H9 (cell line): ENCODE measurements around the gene SLC25A29. TPM values are rescaled to one million over a fixed set of nuclear protein-coding genes. Genes with fewer than 3 reads are reported as not detected.

ENCODE experiments used
- DNase-seq: peaks from one replicate; pipeline ENCODE4 v3.0.0-alpha.2; 2017
- H2AFZ ChIP-seq: one replicate; pipeline ENCODE4 v1.6.1; 2013; ENCODE audit warnings: mild to moderate bottlenecking, low read length, control low read depth, moderate library complexity
- H2AK5ac ChIP-seq: 2 replicates; pipeline ENCODE4 v1.6.1; 2013; ENCODE audit warnings: low read length, control low read depth, mixed read lengths; ENCODE audit not compliant: insufficient read length
- H2BK120ac ChIP-seq: one replicate; pipeline ENCODE4 v1.6.1; 2013; ENCODE audit warnings: low read depth, mild to moderate bottlenecking, low read length, control low read depth, inconsistent platforms; ENCODE audit not compliant: poor library complexity, severe bottlenecking
- H2BK12ac ChIP-seq: 2 replicates; pipeline ENCODE4 v1.6.1; 2013; ENCODE audit warnings: low read length, control low read depth, mixed read lengths, low read depth; ENCODE audit not compliant: insufficient read length
- H2BK15ac ChIP-seq: 2 replicates; pipeline ENCODE4 v1.6.1; 2013; ENCODE audit warnings: low read depth, low read length, control low read depth
- H2BK20ac ChIP-seq: one replicate; pipeline ENCODE4 v1.6.1; 2013; ENCODE audit warnings: low read depth, mild to moderate bottlenecking, low read length, control low read depth, inconsistent platforms; ENCODE audit not compliant: poor library complexity, severe bottlenecking
- H2BK5ac ChIP-seq: 2 replicates; pipeline ENCODE4 v1.6.1; 2013; ENCODE audit warnings: low read length, control low read depth, mixed read lengths; ENCODE audit not compliant: insufficient read length
- H3K14ac ChIP-seq: 2 replicates; pipeline ENCODE4 v1.6.1; 2013; ENCODE audit warnings: low read length, control low read depth; ENCODE audit not compliant: insufficient read depth
- H3K18ac ChIP-seq: 2 replicates; pipeline ENCODE4 v1.6.1; 2013; ENCODE audit warnings: low read depth, mild to moderate bottlenecking, mixed read lengths, low read length, control low read depth; ENCODE audit not compliant: insufficient read length
- H3K23ac ChIP-seq: 2 replicates; pipeline ENCODE4 v1.6.1; 2013; ENCODE audit warnings: low read length, control low read depth, mixed read lengths, low read depth; ENCODE audit not compliant: insufficient read length
- H3K23me2 ChIP-seq: 2 replicates; pipeline ENCODE4 v1.6.1; 2013; ENCODE audit warnings: low read depth, mild to moderate bottlenecking, mixed read lengths, low read length, control low read depth; ENCODE audit not compliant: insufficient read length, poor library complexity, severe bottlenecking
- H3K27ac ChIP-seq: 2 replicates; pipeline ENCODE4 v1.5.1; 2013; ENCODE audit warnings: low read length, control low read depth, mixed read lengths, low read depth; ENCODE audit not compliant: insufficient read length
- H3K27me3 ChIP-seq: 2 replicates; pipeline ENCODE4 v1.6.1; 2013; ENCODE audit warnings: low read length, control low read depth, inconsistent platforms; ENCODE audit not compliant: insufficient read depth
- H3K4ac ChIP-seq: 2 replicates; pipeline ENCODE4 v1.6.1; 2013; ENCODE audit warnings: low read depth, mild to moderate bottlenecking, control low read depth, inconsistent platforms, low read length, moderate library complexity
- H3K4me1 ChIP-seq: 2 replicates; pipeline ENCODE4 v1.6.1; 2013; ENCODE audit warnings: low read length, control low read depth, inconsistent platforms; ENCODE audit not compliant: insufficient read depth
- H3K4me2 ChIP-seq: 2 replicates; pipeline ENCODE4 v1.6.1; 2013; ENCODE audit warnings: low read length, control low read depth, mixed read lengths; ENCODE audit not compliant: insufficient read length, insufficient read depth
- H3K56ac ChIP-seq: 2 replicates; pipeline ENCODE4 v1.6.1; 2013; ENCODE audit warnings: low read depth, mild to moderate bottlenecking, mixed read lengths, low read length, control low read depth; ENCODE audit not compliant: insufficient read length
- H3K79me1 ChIP-seq: 2 replicates; pipeline ENCODE4 v1.6.1; 2013; ENCODE audit warnings: low read depth, mild to moderate bottlenecking, moderate library complexity, low read length, control low read depth, inconsistent platforms; ENCODE audit not compliant: insufficient read depth, poor library complexity, severe bottlenecking
- H3K79me2 ChIP-seq: 2 replicates; pipeline ENCODE4 v1.6.1; 2013; ENCODE audit warnings: low read length, control low read depth, inconsistent platforms; ENCODE audit not compliant: insufficient read depth
- H3K9ac ChIP-seq: 2 replicates; pipeline ENCODE4 v1.6.1; 2013; ENCODE audit warnings: low read length, control low read depth, mixed read lengths; ENCODE audit not compliant: insufficient read length; ENCODE audit errors: extremely low read depth
- H3K9me3 ChIP-seq: one replicate; pipeline ENCODE4 v1.6.1; 2013; ENCODE audit warnings: low read depth, low read length, inconsistent platforms; ENCODE audit not compliant: control insufficient read depth
- H3T11ph ChIP-seq: one replicate; pipeline ENCODE4 v1.6.1; 2013; ENCODE audit warnings: mild to moderate bottlenecking, low read length, control low read depth, inconsistent platforms
- H4K20me1 ChIP-seq: one replicate; pipeline ENCODE4 v1.6.1; 2013; ENCODE audit not compliant: control insufficient read depth, insufficient read length, insufficient read depth
- H4K5ac ChIP-seq: 2 replicates; pipeline ENCODE4 v1.6.1; 2013; ENCODE audit warnings: low read depth, mild to moderate bottlenecking, mixed read lengths, low read length, control low read depth; ENCODE audit not compliant: insufficient read length
- H4K8ac ChIP-seq: replicated peaks from 2 replicates; pipeline ENCODE4 v1.6.1; 2013; ENCODE audit warnings: low read length, control low read depth, mixed read lengths, low read depth; ENCODE audit not compliant: insufficient read length
- H4K91ac ChIP-seq: 2 replicates; pipeline ENCODE4 v1.6.1; 2013; ENCODE audit warnings: low read depth, mild to moderate bottlenecking, moderate library complexity, mixed read lengths, low read length, control low read depth; ENCODE audit not compliant: insufficient read length
- H3K27ac Mint-ChIP-seq, 3 experiments: 2 replicates in 2 of 3; 3 replicates in 1 of 3; pipeline ENCODE4 v1.8.0; 2020 to 2021; ENCODE audit warnings: mixed read lengths in 3 of 3, mild to moderate bottlenecking in 1 of 3, moderate library complexity in 1 of 3
- H3K27me3 Mint-ChIP-seq: 2 replicates; pipeline ENCODE4 v1.8.0; 2021; ENCODE audit warnings: low read depth, mild to moderate bottlenecking, moderate library complexity, mixed read lengths
- H3K36me3 Mint-ChIP-seq, 3 experiments: 2 replicates in 2 of 3; 3 replicates in 1 of 3; pipeline ENCODE4 v1.8.0; 2020 to 2021; ENCODE audit warnings: low read depth in 3 of 3, mixed read lengths in 3 of 3; ENCODE audit not compliant: insufficient read depth in 1 of 3
- H3K4me1 Mint-ChIP-seq, 2 experiments: 2 replicates each; pipeline ENCODE4 v1.8.0; 2020; ENCODE audit warnings: mixed read lengths in 2 of 2
- H3K4me3 Mint-ChIP-seq, 2 experiments: 2 replicates in 1 of 2; 3 replicates in 1 of 2; pipeline ENCODE4 v1.8.0; 2020 to 2021; ENCODE audit warnings: mild to moderate bottlenecking in 2 of 2, mixed read lengths in 2 of 2, moderate library complexity in 1 of 2
- H3K9me3 Mint-ChIP-seq, 2 experiments: 2 replicates in 1 of 2; 3 replicates in 1 of 2; pipeline ENCODE4 v1.8.0; 2020; ENCODE audit warnings: mild to moderate bottlenecking in 2 of 2, mixed read lengths in 2 of 2, moderate library complexity in 1 of 2
- WGBS: extraction: QIAGEN DNeasy Blood & Tissue Kit; methylation state at CpG from one replicate; pipeline ENCODE4 v1.1.7; 2013; ENCODE audit warnings: missing lambda C conversion rate, low lambda C conversion rate, mixed read lengths; ENCODE audit not compliant: insufficient read length; ENCODE audit errors: extremely low coverage; 5-methylcytosine and 5-hydroxymethylcytosine counted together
- total RNA-seq: library from RNA; stranded (reverse); gene quantifications from 2 replicates; pipeline ENCODE4 v1.2.1, GENCODE V29; 2021
- TF ChIP-seq, protein P1 (sequence below): fragments of 200-600 bp; sonication (generic); conservative IDR thresholded peaks from 3 replicates; pipeline ENCODE4 v1.8.0; 2021; ENCODE audit warnings: antibody characterized with exemption, mild to moderate bottlenecking

SLC25A29 gene
- total RNA-seq, 1 experiment from 2014 or later, result 175 TPM

- H4K20me1 ChIP-seq, result peaks cover 4% of the 10 kb centered on the region
- no peak overlapping the region for H2BK120ac ChIP-seq
- no peak overlapping the region for H2BK5ac ChIP-seq
- no peak overlapping the region for H3K27ac ChIP-seq
- Mint-ChIP-seq H3K36me3 (peaks cover 24 to 34% (median 33%) of the 10 kb centered on the region in 3 experiments), H3K27me3 (peaks cover 1% of the 10 kb centered on the region), H3K27ac (peak overlapping the region in 1 of 3 experiments; percentile 91; a peak in 1 of 7 replicates), H3K9me3 (no peaks in the 10 kb centered on the region; a peak in 2 of 5 replicates), H3K4me1 (peaks cover 23 to 29% of the 10 kb centered on the region in 2 experiments), H3K4me3 (no peak overlapping the region; a peak in 1 of 5 replicates)
- no peak overlapping the region for H3K14ac ChIP-seq
- no peak overlapping the region for H2BK20ac ChIP-seq
- H4K5ac ChIP-seq, result no peak overlapping the region
- H2AK5ac ChIP-seq, result no peak overlapping the region
- H3T11ph ChIP-seq, result no peak overlapping the region
- no peaks in the 10 kb centered on the region; the same call in 1 of the 2 replicates for H3K4me1 ChIP-seq
- no CpG with 5 or more reads among the region's 8 CpGs for WGBS
- no peaks in the 10 kb centered on the region for H3K9me3 ChIP-seq
- H4K8ac ChIP-seq, result no peak overlapping the region
- H3K27me3 ChIP-seq, result no peaks in the 10 kb centered on the region
- H2BK12ac ChIP-seq, result no peak overlapping the region
- H3K18ac ChIP-seq, result no peak overlapping the region
- no peak overlapping the region for H2BK15ac ChIP-seq
- peaks cover 8% of the 10 kb centered on the region for H3K79me1 ChIP-seq
- no peak overlapping the region for H3K4me2 ChIP-seq
- H3K4ac ChIP-seq, result no peak overlapping the region
- no peak overlapping the region for H3K56ac ChIP-seq
- DNase-seq, result no peak
- no peak overlapping the region for H4K91ac ChIP-seq
- H3K23me2 ChIP-seq, result peaks cover 16% of the 10 kb centered on the region
- H3K9ac ChIP-seq, result no peak overlapping the region
- TF ChIP-seq, protein P1, sequence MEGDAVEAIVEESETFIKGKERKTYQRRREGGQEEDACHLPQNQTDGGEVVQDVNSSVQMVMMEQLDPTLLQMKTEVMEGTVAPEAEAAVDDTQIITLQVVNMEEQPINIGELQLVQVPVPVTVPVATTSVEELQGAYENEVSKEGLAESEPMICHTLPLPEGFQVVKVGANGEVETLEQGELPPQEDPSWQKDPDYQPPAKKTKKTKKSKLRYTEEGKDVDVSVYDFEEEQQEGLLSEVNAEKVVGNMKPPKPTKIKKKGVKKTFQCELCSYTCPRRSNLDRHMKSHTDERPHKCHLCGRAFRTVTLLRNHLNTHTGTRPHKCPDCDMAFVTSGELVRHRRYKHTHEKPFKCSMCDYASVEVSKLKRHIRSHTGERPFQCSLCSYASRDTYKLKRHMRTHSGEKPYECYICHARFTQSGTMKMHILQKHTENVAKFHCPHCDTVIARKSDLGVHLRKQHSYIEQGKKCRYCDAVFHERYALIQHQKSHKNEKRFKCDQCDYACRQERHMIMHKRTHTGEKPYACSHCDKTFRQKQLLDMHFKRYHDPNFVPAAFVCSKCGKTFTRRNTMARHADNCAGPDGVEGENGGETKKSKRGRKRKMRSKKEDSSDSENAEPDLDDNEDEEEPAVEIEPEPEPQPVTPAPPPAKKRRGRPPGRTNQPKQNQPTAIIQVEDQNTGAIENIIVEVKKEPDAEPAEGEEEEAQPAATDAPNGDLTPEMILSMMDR, result peak; percentile 66
- H3K79me2 ChIP-seq, result peaks cover 8% of the 10 kb centered on the region; the same call in 1 of the 2 replicates
- H2AFZ ChIP-seq, result no peak overlapping the region
- H3K23ac ChIP-seq, result no peak overlapping the region
These were observed 3.1 kb downstream of the SLC25A29 start for GRCh38 chr14:100303179-100303578.
